Measurements from ENCODE around the gene AIFM3. TPM values are rescaled to one million over a fixed set of nuclear protein-coding genes. Genes with fewer than 3 reads are reported as not detected.
A peak's percentile ranks its signal among the peaks of the same experiment; 100 is the strongest.

AIFM3 gene
- total and polyA plus RNA-seq, 10 donors: 2.0 to 8.7 (median 5.7) TPM

DNA sequence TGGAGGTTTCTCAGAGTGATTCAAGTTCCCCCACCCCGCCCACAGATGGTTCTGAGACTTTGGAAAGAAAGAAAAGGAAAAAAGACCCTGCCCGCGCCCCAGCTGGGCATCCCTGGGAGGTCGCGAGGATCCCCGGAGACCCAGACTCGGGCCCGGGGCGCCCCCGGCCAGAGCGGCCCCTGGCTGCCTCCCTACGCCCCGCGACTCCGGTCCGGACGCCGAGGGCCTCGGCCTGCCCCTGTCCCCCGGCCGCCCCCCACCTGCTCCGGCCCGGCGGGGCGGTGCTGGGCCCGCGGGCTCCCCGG is 2.3 kb upstream of the AIFM3 start:
- no peaks in the 10 kb centered on the region for H3K9me3 ChIP-seq
- peaks cover 0 to 32% (median 16%) of the 10 kb centered on the region in 7 donors for H3K27me3 ChIP-seq (replicated peaks in 1 of 7)
- intact Hi-C loops (cut with DNase I; ENCODE audit: low total_unique reads): loop anchor here (10.0 kb wide), 1 partner anchor 50 kb away; the partner anchor contains the start of gene P2RX6
- no peaks in the 10 kb centered on the region for H3K36me3 ChIP-seq
- 0 to 16% (median 4%) methylated on average over 3 to 28 of the region's 28 CpGs for WGBS, 5 donors
- TF ChIP-seq POLR2AphosphoS5 (IDR thresholded peaks at IDR 0.05) (no peak), CTCF (IDR thresholded peaks at IDR 0.05 in 8 of 11, conservative IDR thresholded peaks at IDR 0.05 in 3 of 11) (no peak), POLR2A (IDR thresholded peaks at IDR 0.05) (no peak)
- peak; percentile 71 for DNase-seq
- H3K27ac ChIP-seq: no peak overlapping the region
- H3K4me1 ChIP-seq: peaks cover 5 to 62% (median 45%) of the 10 kb centered on the region in 6 donors
- H3K4me3 ChIP-seq: peak overlapping the region in 5 of 8 donors; percentile 14 to 63 (median 25)

- 11 to 17% (median 13%) methylated on average over 26 to 65 of the region's 65 CpGs for WGBS, 5 donors
- peaks cover 0 to 32% (median 16%) of the 10 kb centered on the region in 7 donors for H3K27me3 ChIP-seq (replicated peaks in 1 of 7)
- H3K27ac ChIP-seq: no peak overlapping the region
- peak; percentile 78 for DNase-seq
- intact Hi-C loops (cut with DNase I; ENCODE audit: low total_unique reads): loop anchor here (10.0 kb wide), 1 partner anchor 50 kb away; the partner anchor contains the start of gene P2RX6
- H3K36me3 ChIP-seq: no peaks in the 10 kb centered on the region
- TF ChIP-seq CTCF (IDR thresholded peaks at IDR 0.05 in 8 of 11, conservative IDR thresholded peaks at IDR 0.05 in 3 of 11): no peak
- no peak for TF ChIP-seq POLR2A (IDR thresholded peaks at IDR 0.05)
- TF ChIP-seq POLR2AphosphoS5 (IDR thresholded peaks at IDR 0.05): no peak
- H3K4me3 ChIP-seq: peak overlapping the region in 4 of 8 donors; percentile 22 to 63 (median 34)
- peaks cover 5 to 62% (median 45%) of the 10 kb centered on the region in 6 donors for H3K4me1 ChIP-seq
- no peaks in the 10 kb centered on the region for H3K9me3 ChIP-seq
Measured at GRCh38 chr22:20965104-20965887, 1.8 kb upstream of the AIFM3 start.

DNA sequence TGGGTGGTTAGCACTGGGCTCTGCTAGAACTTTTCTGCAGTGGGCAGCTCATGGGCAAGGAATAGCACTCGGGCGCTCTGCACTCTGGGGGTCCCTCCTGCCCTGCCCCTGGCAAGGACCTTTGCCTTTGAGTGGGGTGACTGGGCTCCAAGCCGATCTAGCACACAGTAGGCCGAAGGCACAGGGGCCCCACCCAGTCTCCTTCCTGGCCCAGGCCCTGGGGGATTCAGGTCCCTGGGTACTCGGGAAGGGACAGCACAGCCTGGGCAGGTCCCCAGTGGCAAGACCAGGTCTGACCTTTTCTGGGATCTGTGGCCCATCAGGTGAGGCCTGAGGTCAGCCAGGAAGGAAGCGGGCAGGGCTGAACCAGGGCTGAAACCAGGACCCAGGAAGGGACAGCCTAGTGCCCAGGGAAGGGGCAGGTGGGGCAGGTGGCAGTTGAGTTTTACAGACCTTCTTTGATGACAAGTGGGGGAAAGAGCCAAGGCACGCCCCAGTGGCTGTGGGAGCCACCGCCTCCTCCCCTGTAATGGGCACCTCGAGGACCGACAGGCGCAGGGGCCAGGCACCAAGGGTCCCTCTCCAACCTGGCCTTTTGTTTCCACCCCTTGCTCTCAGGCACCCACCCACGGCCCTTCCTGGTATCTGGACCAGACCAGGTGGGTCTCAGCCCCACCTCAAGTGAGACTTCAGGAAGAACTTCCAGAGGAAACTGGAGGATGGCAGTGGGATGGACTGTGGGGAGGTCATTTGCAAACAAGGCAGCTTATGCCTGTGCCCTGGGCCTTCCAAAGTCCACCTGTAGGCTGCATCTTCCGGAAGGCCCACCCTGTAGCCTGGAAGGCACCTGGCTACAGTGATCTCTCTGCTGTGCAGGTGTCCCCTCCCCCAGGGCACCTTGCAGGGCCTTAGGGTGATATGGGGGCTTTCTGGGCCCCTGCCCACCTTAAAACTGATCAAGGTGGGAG is 883 bp upstream of the AIFM3 start:
- no peaks in the 10 kb centered on the region for H3K36me3 ChIP-seq
- no peaks in the 10 kb centered on the region for H3K9me3 ChIP-seq
- no peak overlapping the region for H3K27ac ChIP-seq
- TF ChIP-seq CTCF (IDR thresholded peaks at IDR 0.05 in 8 of 11, conservative IDR thresholded peaks at IDR 0.05 in 3 of 11) (no peak), POLR2AphosphoS5 (IDR thresholded peaks at IDR 0.05) (no peak), POLR2A (IDR thresholded peaks at IDR 0.05) (no peak)
- peak; percentile 72 for DNase-seq
- WGBS, 5 donors: 69 to 86% (median 80%) methylated on average over 8 to 13 of the region's 13 CpGs
- H3K4me3 ChIP-seq: peak overlapping the region in 1 of 8 donors; percentile 63
- H3K27me3 ChIP-seq (replicated peaks in 1 of 7): peaks cover 0 to 32% (median 16%) of the 10 kb centered on the region in 7 donors
- peaks cover 5 to 64% (median 45%) of the 10 kb centered on the region in 6 donors for H3K4me1 ChIP-seq
- intact Hi-C loops (cut with DNase I; ENCODE audit: low total_unique reads): loop anchor here (10.0 kb wide), 1 partner anchor 49 kb away; the partner anchor contains the start of gene P2RX6

Data from spleen (tissue), 11 donors.